VCaP (cell line): Measurements from ENCODE around the gene KIAA0825.
"Not testable (repeated sequence)": the region's sequence is repeated elsewhere in the genome, so short reads cannot be mapped to it uniquely, and the experiment has no call there.

Experiments
- H3K27ac ChIP-seq: fragments of 450-650 bp; 2 replicates; pipeline ENCODE4 v1.5.1; 2017
- CTCF ChIP-seq: fragments of 450-650 bp; conservative IDR thresholded peaks from 2 replicates; pipeline ENCODE4 v1.5.1; 2017; ENCODE audit warnings: mild to moderate bottlenecking, moderate library complexity

The KIAA0825 gene

DNA sequence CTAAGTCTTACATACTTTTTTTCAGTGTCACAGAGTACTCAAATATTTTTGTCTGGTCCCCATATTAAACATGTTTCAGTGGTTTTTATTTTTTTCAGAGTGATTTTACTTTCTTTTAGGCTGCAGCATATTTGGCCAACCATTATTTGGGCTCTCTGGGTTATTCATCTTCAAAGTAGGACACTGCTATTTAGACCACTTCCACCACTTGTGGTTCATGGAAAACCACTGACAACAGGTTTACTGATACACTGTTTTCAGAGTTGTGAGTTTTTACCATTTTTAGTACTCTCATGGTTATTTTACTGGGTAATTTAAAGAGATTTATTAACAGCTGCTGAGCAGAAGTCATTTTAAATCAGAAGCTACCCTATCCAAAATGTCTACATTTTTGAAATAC, 437.6 kb downstream of the KIAA0825 start:
- no peak for TF ChIP-seq CTCF
- no peak overlapping the region for H3K27ac ChIP-seq

DNA sequence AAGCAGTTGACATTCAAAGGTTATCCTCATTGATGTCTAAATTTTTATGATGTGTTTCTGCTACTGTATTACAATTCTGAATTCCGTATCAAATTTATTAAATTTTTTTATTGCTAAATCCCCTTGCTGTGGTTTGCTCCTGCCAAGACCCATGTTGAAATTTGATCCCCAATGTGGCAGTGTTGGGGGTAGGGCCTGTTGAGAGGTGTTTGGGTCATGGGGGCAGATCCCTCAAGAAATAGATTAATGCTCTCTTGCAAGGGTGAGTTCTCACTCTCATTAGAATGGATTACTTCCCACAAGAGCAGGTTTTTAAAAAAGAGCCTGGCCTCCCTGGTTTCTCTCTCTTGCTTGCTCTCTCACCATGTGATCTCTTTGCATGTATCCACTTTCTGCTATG, 442.5 kb downstream of the KIAA0825 start:
- H3K27ac ChIP-seq = no peak overlapping the region
- TF ChIP-seq CTCF = no peak

DNA sequence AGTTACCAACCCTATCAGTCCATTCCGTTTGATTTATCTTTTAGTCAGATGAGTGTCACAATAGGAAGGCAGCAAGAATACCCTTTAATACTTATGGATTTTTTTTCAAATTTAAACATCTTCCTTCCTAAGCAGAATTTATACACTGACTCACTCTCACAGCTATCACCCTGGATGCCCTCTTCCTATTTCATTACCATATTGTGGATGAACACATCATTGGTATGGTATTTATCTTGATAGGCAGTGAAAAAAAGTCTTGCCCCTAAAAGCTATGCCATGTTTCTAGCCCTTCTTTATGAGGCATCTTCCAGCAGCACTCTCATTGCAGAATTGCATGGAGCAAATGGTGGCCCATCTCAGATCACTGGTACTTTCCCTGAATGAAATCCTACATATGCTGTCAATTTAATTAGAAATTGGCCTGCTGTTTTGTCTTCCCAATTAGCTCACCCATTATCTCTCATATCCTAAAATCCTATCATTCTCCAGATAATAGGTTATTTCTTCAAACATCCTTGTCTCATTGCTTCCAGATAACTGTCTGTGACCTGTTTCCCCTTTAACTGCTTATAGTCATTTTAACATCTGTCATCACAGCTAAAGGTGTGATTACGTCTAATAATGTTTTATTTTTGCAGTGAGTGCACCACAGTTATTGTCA, 443.5 kb downstream of the KIAA0825 start:
- no peak overlapping the region for H3K27ac ChIP-seq
- TF ChIP-seq CTCF = no peak

DNA sequence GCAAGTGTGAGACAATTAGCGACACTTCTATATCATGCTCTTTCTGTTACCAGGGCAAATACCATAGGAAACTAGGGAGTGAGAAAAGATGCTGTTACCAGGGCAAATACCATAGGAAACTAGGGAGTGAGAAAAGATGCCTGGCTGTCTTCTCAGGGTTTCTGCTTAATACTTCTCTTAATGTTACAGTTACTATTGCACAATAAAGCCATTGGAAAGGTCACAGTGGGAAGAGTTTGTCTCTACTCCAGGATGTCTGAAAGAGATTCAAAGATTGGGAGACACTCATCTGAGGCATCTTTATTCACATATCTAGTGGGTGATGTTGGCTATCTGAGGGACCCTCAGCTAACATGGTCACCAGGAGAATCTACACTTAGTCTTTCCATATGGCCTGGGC, 445.3 kb downstream of the KIAA0825 start:
- H3K27ac ChIP-seq = no peak overlapping the region
- no peak for TF ChIP-seq CTCF

DNA sequence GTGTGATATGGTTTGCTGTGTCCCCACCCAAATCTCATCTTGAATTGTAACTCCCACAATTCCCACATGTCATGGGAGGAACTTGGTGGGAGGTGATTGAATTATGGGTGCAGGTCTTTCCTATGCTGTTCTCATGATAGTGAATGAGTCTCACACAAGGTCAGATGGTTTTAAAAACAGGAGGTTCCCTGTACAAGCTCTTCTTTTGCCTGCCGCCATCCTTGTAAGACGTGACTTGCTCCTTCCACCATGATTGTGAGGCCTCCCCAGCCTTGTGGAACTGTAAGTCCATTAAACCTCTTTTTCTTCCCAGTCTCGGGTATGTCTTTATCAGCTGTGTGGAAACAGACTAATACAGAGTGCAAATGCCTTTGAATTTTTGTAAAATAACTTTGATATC, 447.3 kb downstream of the KIAA0825 start:
- not testable (repeated sequence) for H3K27ac ChIP-seq

GRCh38 chr5:94170158-94170557, 448.2 kb downstream of the KIAA0825 start:
- H3K27ac ChIP-seq = not testable (repeated sequence)

DNA sequence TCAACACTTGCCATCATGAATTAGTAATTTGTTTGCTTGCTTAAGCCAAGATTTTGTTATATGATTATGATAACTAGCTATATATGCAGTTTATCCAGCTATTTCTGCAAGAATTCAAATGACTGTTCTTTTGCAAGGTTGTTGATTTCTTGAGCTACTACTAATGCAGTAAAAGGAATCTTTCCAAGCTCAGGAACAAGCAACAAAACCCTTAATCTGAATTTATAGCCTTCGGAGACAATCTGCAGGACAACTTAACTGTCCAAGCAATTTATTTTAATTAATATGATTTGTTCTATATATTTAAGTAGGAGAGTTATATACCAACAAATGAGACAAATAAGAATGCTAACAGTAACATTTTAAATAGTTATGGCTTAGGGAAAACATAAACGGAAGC, 450.3 kb downstream of the KIAA0825 start:
- no peak for TF ChIP-seq CTCF
- H3K27ac ChIP-seq = no peak overlapping the region

- no peak overlapping the region for H3K27ac ChIP-seq
- no peak for TF ChIP-seq CTCF
These were observed 456.6 kb downstream of the KIAA0825 start for GRCh38 chr5:94161801-94162200.

DNA sequence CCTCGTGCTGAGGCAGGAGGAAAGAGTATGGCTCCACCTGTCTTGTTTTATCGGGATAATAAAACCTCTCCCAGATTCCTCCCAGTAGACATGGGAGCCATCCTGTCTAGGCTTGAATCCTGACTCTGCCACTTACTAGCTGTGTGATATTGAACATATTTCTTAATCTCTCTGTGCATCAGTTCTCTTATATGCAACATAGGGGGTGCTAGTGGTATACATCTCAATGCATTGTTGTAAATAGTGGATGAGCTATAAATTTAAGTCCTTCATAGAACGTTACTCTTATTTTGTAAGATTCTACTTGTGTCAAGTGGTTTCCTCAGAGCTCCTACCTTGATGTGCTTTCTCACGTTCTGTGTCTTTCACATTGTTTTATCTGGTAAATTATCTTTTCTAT, 459.3 kb downstream of the KIAA0825 start:
- no peak overlapping the region for H3K27ac ChIP-seq
- TF ChIP-seq CTCF = no peak
